ENCODE measurements around the gene JAG1.

GRCh38 chr20:10636326-10636818 lies 37.4 kb downstream of the JAG1 start:
- TF ChIP-seq CTCF (IDR thresholded peaks at IDR 0.05; ENCODE audit: extremely low read depth in 1 of 2, insufficient read depth in 1 of 2, low read depth in 1 of 2, low read length in 2 of 2) (no peak), POLR2AphosphoS5 (IDR thresholded peaks at IDR 0.05; ENCODE audit: insufficient read depth, low read depth, low read length) (no peak), MAX (IDR thresholded peaks at IDR 0.05; ENCODE audit: insufficient read depth, insufficient read length) (no peak), MYC (IDR thresholded peaks at IDR 0.05; ENCODE audit: low read depth, low read length) (no peak)

Measured in endothelial cell of umbilical vein (primary cell).